ACC112 (cell line): ENCODE data around the gene PDE4B.

Source experiments
- H2AFZ ChIP-seq: fragments of 200-600 bp; sonication (generic); one replicate; pipeline ENCODE4 v1.6.0; 2017; ENCODE audit warnings: antibody characterized with exemption, low read length; ENCODE audit not compliant: unreplicated experiment
- H3K27ac ChIP-seq: fragments of 200-600 bp; sonication (generic); 2 replicates; pipeline ENCODE4 v1.5.1; 2014; ENCODE audit warnings: low read depth, mild to moderate bottlenecking, antibody characterized with exemption, low read length, moderate library complexity
- H3K27me3 ChIP-seq: fragments of 200-600 bp; sonication (generic); 2 replicates; pipeline ENCODE4 v1.6.1; 2014; ENCODE audit warnings: mild to moderate bottlenecking, antibody characterized with exemption, low read length, moderate library complexity, mixed read lengths; ENCODE audit not compliant: insufficient read depth
- H3K36me3 ChIP-seq: fragments of 200-600 bp; sonication (generic); 2 replicates; pipeline ENCODE4 v1.6.1; 2016; ENCODE audit warnings: mild to moderate bottlenecking, antibody characterized with exemption, low read length, moderate library complexity, mixed read lengths; ENCODE audit not compliant: insufficient read depth
- H3K4me1 ChIP-seq: fragments of 200-600 bp; sonication (generic); one replicate; pipeline ENCODE4 v1.6.1; 2016; ENCODE audit warnings: low read length, mixed read lengths; ENCODE audit not compliant: insufficient read depth, unreplicated experiment, control insufficient read depth
- H3K4me3 ChIP-seq: fragments of 200-600 bp; sonication (generic); 2 replicates; pipeline ENCODE4 v1.5.1; 2014; ENCODE audit warnings: mild to moderate bottlenecking, low read depth, low read length
- H3K79me2 ChIP-seq: fragments of 200-600 bp; sonication (generic); one replicate; pipeline ENCODE4 v1.6.0; 2016; ENCODE audit warnings: low read length; ENCODE audit not compliant: control insufficient read depth, unreplicated experiment, insufficient read depth

PDE4B gene

GRCh38 chr1:66270119-66270812 lies 477.6 kb downstream of the PDE4B start:
- H3K4me1 ChIP-seq, result peaks cover 35% of the 10 kb centered on the region
- H3K36me3 ChIP-seq, result no peaks in the 10 kb centered on the region
- H3K27ac ChIP-seq, result peak overlapping the region; percentile 97
- no peaks in the 10 kb centered on the region for H3K27me3 ChIP-seq
- no peaks in the 10 kb centered on the region for H3K79me2 ChIP-seq
- H2AFZ ChIP-seq, result peak overlapping the region; percentile 56
- H3K4me3 ChIP-seq, result no peak overlapping the region

- Histone ChIP-seq H3K4me3 (peak overlapping the region; percentile 62), H3K27me3 (no peaks in the 10 kb centered on the region), H3K4me1 (peaks cover 35% of the 10 kb centered on the region), H3K79me2 (no peaks in the 10 kb centered on the region), H3K27ac (peak overlapping the region; percentile 97), H3K36me3 (no peaks in the 10 kb centered on the region), H2AFZ (peak overlapping the region; percentile 82)
Observed at GRCh38 chr1:66271216-66271903, 478.7 kb downstream of the PDE4B start.

GRCh38 chr1:66271904-66272254 lies 479.2 kb downstream of the PDE4B start:
- H3K27ac ChIP-seq, result peak overlapping the region; percentile 97
- peaks cover 35% of the 10 kb centered on the region for H3K4me1 ChIP-seq
- no peaks in the 10 kb centered on the region for H3K36me3 ChIP-seq
- peak overlapping the region; percentile 82 for H2AFZ ChIP-seq
- no peaks in the 10 kb centered on the region for H3K27me3 ChIP-seq
- H3K4me3 ChIP-seq, result peak overlapping the region; percentile 62
- H3K79me2 ChIP-seq, result no peaks in the 10 kb centered on the region

GRCh38 chr1:66273656-66274055 lies 481.0 kb downstream of the PDE4B start:
- Histone ChIP-seq H3K4me3 (no peak overlapping the region), H3K27me3 (no peaks in the 10 kb centered on the region), H3K27ac (no peak overlapping the region), H3K36me3 (no peaks in the 10 kb centered on the region), H3K4me1 (peaks cover 35% of the 10 kb centered on the region), H2AFZ (no peak overlapping the region), H3K79me2 (no peaks in the 10 kb centered on the region)

- H3K36me3 ChIP-seq, result no peaks in the 10 kb centered on the region
- no peaks in the 10 kb centered on the region for H3K27me3 ChIP-seq
- H3K27ac ChIP-seq, result no peak overlapping the region
- H3K79me2 ChIP-seq, result no peaks in the 10 kb centered on the region
- no peak overlapping the region for H3K4me3 ChIP-seq
- H2AFZ ChIP-seq, result no peak overlapping the region
- H3K4me1 ChIP-seq, result peaks cover 34% of the 10 kb centered on the region
Observed at GRCh38 chr1:66274634-66275033, 481.9 kb downstream of the PDE4B start.

- H3K27me3 ChIP-seq, result no peaks in the 10 kb centered on the region
- H3K36me3 ChIP-seq, result no peaks in the 10 kb centered on the region
- H3K27ac ChIP-seq, result no peak overlapping the region
- H3K79me2 ChIP-seq, result no peaks in the 10 kb centered on the region
- peaks cover 30% of the 10 kb centered on the region for H3K4me1 ChIP-seq
- no peak overlapping the region for H3K4me3 ChIP-seq
- H2AFZ ChIP-seq, result no peak overlapping the region
Observed at GRCh38 chr1:66275083-66275482, 482.4 kb downstream of the PDE4B start.

- H3K27ac ChIP-seq, result no peak overlapping the region
- H3K27me3 ChIP-seq, result no peaks in the 10 kb centered on the region
- no peak overlapping the region for H2AFZ ChIP-seq
- no peaks in the 10 kb centered on the region for H3K36me3 ChIP-seq
- peaks cover 24% of the 10 kb centered on the region for H3K4me1 ChIP-seq
- no peak overlapping the region for H3K4me3 ChIP-seq
- H3K79me2 ChIP-seq, result no peaks in the 10 kb centered on the region
Observed at GRCh38 chr1:66275601-66276023, 482.9 kb downstream of the PDE4B start.

- no peaks in the 10 kb centered on the region for H3K79me2 ChIP-seq
- H3K36me3 ChIP-seq, result no peaks in the 10 kb centered on the region
- no peaks in the 10 kb centered on the region for H3K27me3 ChIP-seq
- peaks cover 19% of the 10 kb centered on the region for H3K4me1 ChIP-seq
- H3K4me3 ChIP-seq, result no peak overlapping the region
- H2AFZ ChIP-seq, result no peak overlapping the region
- H3K27ac ChIP-seq, result no peak overlapping the region
Observed at GRCh38 chr1:66276218-66276617, 483.5 kb downstream of the PDE4B start.

GRCh38 chr1:66278260-66279021 lies 485.7 kb downstream of the PDE4B start:
- H3K36me3 ChIP-seq, result no peaks in the 10 kb centered on the region
- peaks cover 18% of the 10 kb centered on the region for H3K4me1 ChIP-seq
- H2AFZ ChIP-seq, result no peak overlapping the region
- H3K79me2 ChIP-seq, result no peaks in the 10 kb centered on the region
- no peak overlapping the region for H3K4me3 ChIP-seq
- H3K27ac ChIP-seq, result no peak overlapping the region
- no peaks in the 10 kb centered on the region for H3K27me3 ChIP-seq

- H3K27ac ChIP-seq, result no peak overlapping the region
- H3K4me3 ChIP-seq, result no peak overlapping the region
- no peak overlapping the region for H2AFZ ChIP-seq
- no peaks in the 10 kb centered on the region for H3K79me2 ChIP-seq
- H3K36me3 ChIP-seq, result no peaks in the 10 kb centered on the region
- H3K27me3 ChIP-seq, result no peaks in the 10 kb centered on the region
- H3K4me1 ChIP-seq, result peaks cover 11% of the 10 kb centered on the region
Observed at GRCh38 chr1:66281808-66282207, 489.1 kb downstream of the PDE4B start.
